Rectal smooth muscle tissue (tissue), 1 donor: ENCODE data around the gene RHEB.

Source experiments
- H3K27ac ChIP-seq: one replicate; pipeline ENCODE4 v1.7.0; 2013; ENCODE audit warnings: low read depth, low read length, inconsistent platforms
- H3K27me3 ChIP-seq: one replicate; pipeline ENCODE4 v1.7.0; 2013; ENCODE audit warnings: low read length; ENCODE audit not compliant: control insufficient read depth, insufficient read depth
- H3K36me3 ChIP-seq: one replicate; pipeline ENCODE4 v1.7.0; 2013; ENCODE audit warnings: low read length; ENCODE audit not compliant: control insufficient read depth, insufficient read depth
- H3K4me1 ChIP-seq: one replicate; pipeline ENCODE4 v1.7.0; 2013; ENCODE audit warnings: low read length; ENCODE audit not compliant: control insufficient read depth, insufficient read depth
- H3K4me3 ChIP-seq: one replicate; pipeline ENCODE4 v1.7.0; 2013; ENCODE audit warnings: low read length
- H3K9ac ChIP-seq: one replicate; pipeline ENCODE4 v1.7.0; 2013; ENCODE audit warnings: low read length

Gene RHEB

DNA sequence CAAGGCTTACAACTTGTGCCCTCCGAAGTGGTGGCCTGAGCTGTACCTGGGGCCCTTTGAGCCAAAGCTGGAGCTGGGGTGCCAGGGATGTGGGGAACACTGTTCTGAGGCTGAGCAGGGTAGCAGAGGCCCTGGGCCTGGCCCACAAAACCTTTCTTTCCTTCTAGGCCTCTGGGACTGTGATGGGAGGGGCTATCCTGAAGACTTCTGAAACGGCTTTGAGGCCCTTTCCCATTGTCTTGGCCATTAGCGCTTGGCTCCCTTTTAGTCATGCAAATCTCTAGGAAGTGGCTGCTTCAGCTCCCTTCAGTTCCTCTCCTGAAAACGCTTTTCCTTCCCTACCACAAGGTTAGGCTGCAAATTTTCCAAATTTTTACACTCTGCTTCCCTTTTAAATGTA is 62.9 kb downstream of the RHEB start:
- Histone ChIP-seq H3K27ac (no peak overlapping the region), H3K27me3 (no peaks in the 10 kb centered on the region), H3K9ac (no peak overlapping the region), H3K4me1 (peaks cover 26% of the 10 kb centered on the region), H3K36me3 (no peaks in the 10 kb centered on the region), H3K4me3 (no peak overlapping the region)

DNA sequence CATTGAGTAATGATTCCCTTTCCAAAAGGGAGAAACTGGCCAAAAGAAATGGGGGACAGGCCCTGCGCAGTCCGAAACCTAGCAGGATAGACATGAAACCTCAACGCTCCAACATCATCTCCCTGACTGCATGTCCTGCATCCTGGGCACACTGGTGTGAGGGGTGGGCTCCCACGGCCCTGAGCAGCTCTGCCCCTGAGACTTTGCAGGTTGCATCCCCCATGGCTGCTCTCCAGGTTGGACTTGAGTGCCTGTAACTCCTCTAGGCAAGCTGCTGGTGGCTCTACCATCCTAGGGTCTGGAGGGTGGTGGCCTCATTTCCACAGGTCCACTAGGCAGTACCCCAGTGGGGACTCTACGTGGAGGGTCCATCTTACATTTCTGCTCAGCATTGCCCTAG is 63.4 kb downstream of the RHEB start:
- Histone ChIP-seq H3K4me3 (no peak overlapping the region), H3K27ac (no peak overlapping the region), H3K36me3 (no peaks in the 10 kb centered on the region), H3K27me3 (no peaks in the 10 kb centered on the region), H3K9ac (no peak overlapping the region), H3K4me1 (peaks cover 22% of the 10 kb centered on the region)

DNA sequence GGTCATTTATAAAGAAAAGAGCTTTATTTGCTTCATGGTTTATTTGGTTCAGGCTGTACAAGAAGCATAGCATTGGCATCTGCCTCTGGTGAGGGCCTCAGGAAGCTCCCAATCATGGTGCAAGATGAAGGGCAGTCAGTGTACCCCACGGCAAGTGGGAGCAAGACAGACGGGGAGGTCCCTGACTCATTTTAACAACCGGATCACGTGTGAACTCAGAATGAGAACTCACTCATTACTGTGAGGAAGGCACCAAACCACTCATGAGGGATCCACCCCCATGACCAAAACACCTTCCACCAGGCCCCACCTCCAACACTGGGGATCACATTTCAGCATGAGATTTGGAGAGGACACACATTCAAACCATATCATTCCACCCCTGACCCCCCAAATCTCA is 64.0 kb downstream of the RHEB start:
- no peak overlapping the region for H3K9ac ChIP-seq
- no peaks in the 10 kb centered on the region for H3K36me3 ChIP-seq
- no peak overlapping the region for H3K27ac ChIP-seq
- no peaks in the 10 kb centered on the region for H3K27me3 ChIP-seq
- H3K4me1 ChIP-seq = peaks cover 16% of the 10 kb centered on the region
- no peak overlapping the region for H3K4me3 ChIP-seq

GRCh38 chr7:151454932-151455530 is 64.7 kb downstream of the RHEB start:
- no peaks in the 10 kb centered on the region for H3K27me3 ChIP-seq
- no peak overlapping the region for H3K27ac ChIP-seq
- H3K9ac ChIP-seq = no peak overlapping the region
- no peaks in the 10 kb centered on the region for H3K36me3 ChIP-seq
- H3K4me3 ChIP-seq = no peak overlapping the region
- peaks cover 9% of the 10 kb centered on the region for H3K4me1 ChIP-seq

- H3K27me3 ChIP-seq = no peaks in the 10 kb centered on the region
- H3K36me3 ChIP-seq = no peaks in the 10 kb centered on the region
- peaks cover 2% of the 10 kb centered on the region for H3K4me1 ChIP-seq
- no peak overlapping the region for H3K4me3 ChIP-seq
- no peak overlapping the region for H3K9ac ChIP-seq
- no peak overlapping the region for H3K27ac ChIP-seq
These were observed 65.4 kb downstream of the RHEB start for GRCh38 chr7:151454305-151454704.

- Histone ChIP-seq H3K4me1 (no peaks in the 10 kb centered on the region), H3K4me3 (no peak overlapping the region)
These were observed 66.3 kb downstream of the RHEB start for GRCh38 chr7:151453326-151453791.

DNA sequence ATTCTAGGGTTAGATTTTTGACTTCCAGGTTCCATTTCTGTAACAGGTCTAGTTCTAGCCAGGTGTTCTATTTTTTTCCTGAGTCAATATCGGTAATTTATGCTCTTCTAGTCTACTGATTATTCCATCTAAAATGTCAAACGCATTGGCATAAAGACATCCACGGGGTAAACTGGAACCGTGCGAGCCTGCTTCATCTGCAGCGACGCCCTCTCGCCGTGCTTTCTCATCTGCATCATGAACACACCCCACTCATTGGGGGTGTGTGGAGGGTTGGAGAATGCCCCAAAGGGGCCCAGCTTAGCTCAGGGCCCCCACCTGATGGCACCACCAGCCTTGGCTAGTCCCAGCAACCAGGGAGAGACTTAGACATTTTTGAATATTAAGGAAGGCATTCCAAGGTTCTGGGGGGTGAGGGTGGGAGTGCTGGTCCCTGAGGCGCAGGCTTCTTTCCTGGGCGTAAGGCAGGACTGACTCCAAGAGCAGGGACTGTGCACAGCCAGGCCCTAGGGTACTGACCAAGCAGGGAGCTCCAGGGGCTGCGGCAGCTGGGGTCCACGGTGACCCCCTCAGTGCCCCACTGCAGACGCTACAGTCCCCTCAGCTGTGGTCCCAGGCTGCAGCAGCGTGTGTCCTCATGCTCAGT is 66.9 kb downstream of the RHEB start:
- H3K4me1 ChIP-seq = no peaks in the 10 kb centered on the region
- H3K27me3 ChIP-seq = no peaks in the 10 kb centered on the region
- no peak overlapping the region for H3K27ac ChIP-seq
- H3K4me3 ChIP-seq = no peak overlapping the region
- H3K36me3 ChIP-seq = no peaks in the 10 kb centered on the region
- no peak overlapping the region for H3K9ac ChIP-seq

More at GRCh38 chr7:151453326-151453791, 66.3 kb downstream of the RHEB start:
- H3K27me3 ChIP-seq = no peaks in the 10 kb centered on the region
- no peak overlapping the region for H3K9ac ChIP-seq
- H3K36me3 ChIP-seq = no peaks in the 10 kb centered on the region
- no peak overlapping the region for H3K27ac ChIP-seq

DNA sequence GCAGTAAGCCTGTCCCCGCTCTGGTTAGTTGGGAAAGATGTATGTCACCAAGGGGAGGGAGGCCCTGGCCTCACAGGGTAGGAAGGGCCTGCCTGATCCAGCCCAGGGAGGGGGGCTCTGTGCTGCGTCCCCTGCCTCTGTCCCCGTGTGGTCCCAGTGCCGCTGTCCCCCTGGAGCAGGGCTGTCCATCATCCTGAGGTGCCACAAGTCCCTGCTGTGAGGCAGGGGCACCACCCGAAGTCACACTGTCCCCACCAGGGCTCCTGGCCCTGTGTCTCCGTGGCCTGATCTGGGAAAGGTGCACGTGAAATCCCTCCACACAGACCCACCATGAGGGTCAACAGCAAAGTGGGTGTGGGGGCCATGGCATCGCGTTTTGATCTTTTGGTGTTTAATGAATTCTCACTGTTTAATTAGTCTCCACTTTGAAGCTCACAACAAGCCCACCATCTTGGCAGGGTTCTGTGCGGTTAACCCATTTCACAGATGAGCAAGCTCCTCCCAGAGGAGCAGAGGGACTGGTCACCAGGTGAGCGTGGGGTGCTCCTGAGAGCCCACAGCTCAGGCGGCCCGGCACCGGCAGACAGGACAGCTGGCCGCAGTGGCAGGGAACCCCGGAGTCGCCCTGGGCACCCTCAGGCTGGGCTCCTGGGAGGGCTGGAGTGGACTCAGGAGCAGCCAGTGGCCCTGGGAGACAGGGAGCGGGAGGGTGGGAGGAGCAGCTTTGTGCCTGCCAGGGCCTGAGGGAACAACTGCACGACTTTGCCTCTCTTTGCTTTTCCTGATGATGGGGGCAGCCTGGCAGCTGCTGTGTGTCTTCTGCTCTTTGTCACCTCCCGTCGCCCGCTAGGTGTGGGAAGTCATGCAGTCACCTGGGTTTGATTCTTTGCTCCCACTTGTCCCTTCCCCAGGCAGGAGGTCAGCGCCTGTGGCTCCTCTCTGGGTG is 67.8 kb downstream of the RHEB start:
- H3K4me1 ChIP-seq = no peaks in the 10 kb centered on the region
- no peak overlapping the region for H3K4me3 ChIP-seq
- H3K27me3 ChIP-seq = no peaks in the 10 kb centered on the region
- H3K27ac ChIP-seq = no peak overlapping the region
- no peaks in the 10 kb centered on the region for H3K36me3 ChIP-seq
- H3K9ac ChIP-seq = no peak overlapping the region

DNA sequence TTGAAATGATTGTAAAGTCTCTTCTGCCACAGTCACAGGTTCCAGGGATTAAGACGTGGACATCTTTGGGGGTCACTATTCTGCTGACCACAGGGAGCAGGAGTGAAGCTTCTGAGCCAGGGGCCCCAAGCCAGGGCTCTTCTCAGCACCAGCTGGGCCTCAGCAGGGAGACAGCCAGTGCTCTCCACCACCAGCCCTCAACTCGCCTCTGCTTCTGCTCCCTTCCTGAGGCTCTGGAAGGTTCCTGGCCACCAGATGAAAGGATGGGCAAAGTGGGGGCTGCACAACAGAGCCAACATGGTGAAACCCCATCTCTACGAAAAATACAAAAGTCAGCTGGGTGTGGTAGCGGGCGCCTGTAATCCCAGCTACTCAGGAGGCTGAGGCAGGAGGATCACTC is 68.5 kb downstream of the RHEB start:
- H3K9ac ChIP-seq = no peak overlapping the region
- no peak overlapping the region for H3K4me3 ChIP-seq
- no peak overlapping the region for H3K27ac ChIP-seq
- H3K4me1 ChIP-seq = no peaks in the 10 kb centered on the region
- H3K27me3 ChIP-seq = no peaks in the 10 kb centered on the region
- H3K36me3 ChIP-seq = no peaks in the 10 kb centered on the region

- no peak overlapping the region for H3K9ac ChIP-seq
These were observed 69.7 kb downstream of the RHEB start for GRCh38 chr7:151449990-151450389.

DNA sequence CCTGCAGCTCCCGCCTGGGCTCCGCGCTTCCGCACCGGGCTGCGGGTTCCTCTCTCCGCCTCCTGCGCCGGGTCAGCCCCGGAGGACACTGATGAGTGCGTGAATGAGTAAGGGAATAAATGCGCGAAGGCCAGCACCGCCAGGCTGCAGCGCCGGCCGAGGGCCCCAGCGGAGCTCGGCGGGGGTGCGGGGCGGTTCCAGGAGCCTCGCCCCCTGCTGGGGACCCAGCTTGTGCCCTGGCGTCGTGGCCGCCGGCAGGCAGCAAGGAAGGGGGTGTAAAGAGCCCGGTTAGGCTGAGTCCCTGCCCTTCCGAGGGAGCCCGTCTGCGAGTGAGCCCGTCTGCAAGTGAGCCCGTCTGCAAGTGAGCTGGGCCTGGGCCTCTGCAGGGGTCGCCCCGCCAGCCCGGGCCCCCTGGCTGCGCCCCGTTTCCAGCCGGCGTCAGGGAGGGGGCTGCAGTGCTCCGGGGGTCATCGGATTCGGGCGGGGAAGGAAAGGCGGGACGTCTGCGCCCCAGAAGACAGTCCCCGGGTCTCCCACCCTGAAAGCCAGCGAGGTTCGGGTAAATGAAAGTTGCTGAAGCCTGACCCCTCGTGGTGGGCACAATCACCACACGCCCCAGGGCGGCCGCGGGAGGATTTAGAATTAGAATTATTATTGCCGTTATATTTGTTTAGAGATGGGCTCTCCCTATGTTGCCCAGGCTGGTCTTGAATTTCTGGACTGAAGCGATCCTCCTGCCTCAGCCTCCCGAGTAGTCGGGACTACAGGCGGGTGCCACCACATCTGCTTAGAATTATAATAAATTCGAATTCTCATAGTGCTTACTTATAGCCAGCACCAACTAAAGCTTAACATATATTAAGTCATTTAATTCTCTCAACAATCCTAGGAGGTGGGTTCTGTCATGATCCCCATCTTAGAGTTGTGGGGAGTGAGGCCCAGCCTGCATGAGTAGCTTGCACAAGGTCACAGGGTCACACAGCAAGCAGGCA is 71.1 kb downstream of the RHEB start:
- no peaks in the 10 kb centered on the region for H3K4me1 ChIP-seq
- no peaks in the 10 kb centered on the region for H3K27me3 ChIP-seq
- H3K9ac ChIP-seq = no peak overlapping the region
- no peaks in the 10 kb centered on the region for H3K36me3 ChIP-seq
- peak overlapping the region; percentile 80 for H3K27ac ChIP-seq
- H3K4me3 ChIP-seq = peak overlapping the region; percentile 70

More at GRCh38 chr7:151449990-151450389, 69.7 kb downstream of the RHEB start:
- H3K27ac ChIP-seq = no peak overlapping the region
- no peaks in the 10 kb centered on the region for H3K4me1 ChIP-seq
- no peak overlapping the region for H3K4me3 ChIP-seq
- H3K27me3 ChIP-seq = no peaks in the 10 kb centered on the region
- no peaks in the 10 kb centered on the region for H3K36me3 ChIP-seq
